Smooth muscle cell (in vitro differentiated cells): ENCODE data around the gene TAAR9. TPM values are rescaled to one million over a fixed set of nuclear protein-coding genes. Genes with fewer than 3 reads are reported as not detected.

Source experiments
- polyA plus RNA-seq: library from polyadenylated mRNA; unstranded; fragments of >200 nt; fragmentation: Nextera tagmentation; extraction: Ambion mirVana; gene quantifications from 2 replicates; pipeline ENCODE4 v1.2.1, GENCODE V29; 2016
- small RNA-seq: library from RNA; depleted of rRNA; stranded (forward); fragments of <200 nt; gene quantifications from one replicate; pipeline ENCODE3, GENCODE V24; 2014
- total RNA-seq: library from RNA; depleted of rRNA; stranded (reverse); fragments of >200 nt; gene quantifications from 2 replicates; pipeline ENCODE4 v1.2.3, GENCODE V29; 2014

Gene TAAR9
- total and polyA plus RNA-seq, 2 experiments from 2014 or later = not detected

Small RNAs within 50 kb of the gene (small RNA-seq; reads per million reads assigned to genes)
- not detected for gene TAAR7P

Other genes starting within 250 kb of the TAAR9 start
- 12.4 and 17.1 TPM in 2 replicates for gene MOXD1, start 136.8 kb upstream of the TAAR9 start, total RNA-seq
- gene MOXD1, start 136.8 kb upstream of the TAAR9 start, polyA plus RNA-seq = 15.6 and 19.4 TPM in 2 replicates
- gene STX7, start 25.2 kb upstream of the TAAR9 start, total RNA-seq = 25.6 and 27.4 TPM in 2 replicates
- 22.0 and 26.0 TPM in 2 replicates for gene STX7, start 25.2 kb upstream of the TAAR9 start, polyA plus RNA-seq
- not detected in 2 replicates for gene TAAR8, start 14.4 kb downstream of the TAAR9 start, total RNA-seq
- gene TAAR8, start 14.4 kb downstream of the TAAR9 start, polyA plus RNA-seq = not detected in 2 replicates
- not detected in 2 replicates for gene TAAR6, start 32.0 kb downstream of the TAAR9 start, total RNA-seq
- not detected in 2 replicates for gene TAAR6, start 32.0 kb downstream of the TAAR9 start, polyA plus RNA-seq
- not detected in 2 replicates for gene TAAR5, start 51.5 kb downstream of the TAAR9 start, total RNA-seq
- gene TAAR5, start 51.5 kb downstream of the TAAR9 start, polyA plus RNA-seq = not detected in 2 replicates
- gene TAAR2, start 86.0 kb downstream of the TAAR9 start, total RNA-seq = not detected in 2 replicates
- gene TAAR2, start 86.0 kb downstream of the TAAR9 start, polyA plus RNA-seq = not detected in 2 replicates
- not detected in 2 replicates for gene TAAR1, start 120.9 kb downstream of the TAAR9 start, total RNA-seq
- gene TAAR1, start 120.9 kb downstream of the TAAR9 start, polyA plus RNA-seq = not detected in 2 replicates
- 0.13 and 0.99 TPM in 2 replicates for gene VNN1, start 175.8 kb downstream of the TAAR9 start, total RNA-seq
- 0.22 TPM in 1 of 2 replicates, not detected in the other for gene VNN1, start 175.8 kb downstream of the TAAR9 start, polyA plus RNA-seq
- not detected in 2 replicates for gene VNN2, start 219.6 kb downstream of the TAAR9 start, total RNA-seq
- not detected in 2 replicates for gene VNN2, start 219.6 kb downstream of the TAAR9 start, polyA plus RNA-seq